ENCODE results near the gene FCRLA. TPM values are rescaled to one million over a fixed set of nuclear protein-coding genes. Genes with fewer than 3 reads are reported as not detected.

The FCRLA gene
- total RNA-seq, 1 experiment from 2014 or later, result 0.25 TPM

DNA sequence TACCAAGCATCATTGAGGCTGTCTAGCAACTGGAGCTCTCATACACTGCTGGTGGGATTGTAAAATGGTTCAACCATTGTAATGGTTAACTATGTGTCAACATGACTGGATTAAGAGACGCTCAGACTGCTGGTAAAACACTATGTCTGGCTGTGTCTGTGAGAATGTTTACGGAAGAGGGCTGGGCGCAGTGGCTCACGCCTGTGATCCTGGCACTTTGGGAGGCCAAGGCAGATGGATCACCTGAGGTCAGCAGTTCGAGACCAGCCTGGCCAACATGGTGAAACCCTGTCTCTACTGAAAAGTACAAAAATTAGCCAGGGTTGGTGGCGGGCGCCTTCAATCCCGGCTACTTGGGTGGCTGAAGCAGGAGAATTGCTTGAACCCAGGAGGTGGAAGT, 4.8 kb upstream of the FCRLA start:
- H3K9me2 ChIP-seq (ENCODE audit: insufficient read depth), result no peaks in the 10 kb centered on the region
- intact Hi-C loops (cut with micrococcal nuclease), result no loop called here
- H3K4me3 ChIP-seq (replicated peaks in 1 of 2; ENCODE audit: low read depth in 1 of 2, low read length in 2 of 2), result no peak overlapping the region
- no peak overlapping the region for H3K4me2 ChIP-seq (ENCODE audit: low read length)
- ChIA-PET POLR2A (interaction anchor here (0.6 kb wide), 1 partner anchor 24 kb away, joined by 3 read pairs; no protein-coding TSS in a partner anchor), RAD21 (ENCODE audit: low non-redundant PET in 1 of 2, low total read pairs in 2 of 2, uncharacterized antibody in 2 of 2, unreplicated experiment in 2 of 2) (no interaction called here), CTCF (interaction anchor here (0.8 kb wide), 1 partner anchor 39 kb away, joined by 3 read pairs; no protein-coding TSS in a partner anchor)
- no peaks in the 10 kb centered on the region for H3K27me3 ChIP-seq (ENCODE audit: insufficient read depth, low read length)
- ATAC-seq (no peak), DNase-seq (ENCODE audit: low read depth, low spot score) (no peak)
- no peak overlapping the region for H3K27ac ChIP-seq (ENCODE audit: low read depth, low read length)
- H2AFZ ChIP-seq (ENCODE audit: low read depth, low read length, poor library complexity, severe bottlenecking), result no peak overlapping the region
- H3K79me2 ChIP-seq (ENCODE audit: insufficient read depth, low read length), result no peaks in the 10 kb centered on the region
- H4K20me1 ChIP-seq (ENCODE audit: insufficient read depth), result no peaks in the 10 kb centered on the region
- no peaks in the 10 kb centered on the region for H3K36me3 ChIP-seq (ENCODE audit: control insufficient read depth in 1 of 2, insufficient read depth in 2 of 2, low read length in 2 of 2)
- BruUV-seq (replicated peaks), result no TSS peak
- H3K9me3 ChIP-seq (ENCODE audit: control insufficient read depth in 1 of 2, insufficient read depth in 1 of 2, low read depth in 1 of 2, low read length in 2 of 2), result no peaks in the 10 kb centered on the region
- H3K9ac ChIP-seq (ENCODE audit: low read length), result no peak overlapping the region
- peaks cover 0 to 11% of the 10 kb centered on the region in 2 experiments; a peak in 2 of 4 replicates for H3K4me1 ChIP-seq (ENCODE audit: control insufficient read depth in 1 of 2, insufficient read depth in 2 of 2, low read length in 2 of 2)
- TF ChIP-seq JUND (IDR thresholded peaks at IDR 0.05), result no peak
- no peak for TF ChIP-seq ZFX (IDR thresholded peaks at IDR 0.05)
- TF ChIP-seq POLR2A (IDR thresholded peaks at IDR 0.05; ENCODE audit: borderline replicate concordance, extremely low read depth, insufficient read depth, insufficient read length), result no peak
- TF ChIP-seq, protein P1, sequence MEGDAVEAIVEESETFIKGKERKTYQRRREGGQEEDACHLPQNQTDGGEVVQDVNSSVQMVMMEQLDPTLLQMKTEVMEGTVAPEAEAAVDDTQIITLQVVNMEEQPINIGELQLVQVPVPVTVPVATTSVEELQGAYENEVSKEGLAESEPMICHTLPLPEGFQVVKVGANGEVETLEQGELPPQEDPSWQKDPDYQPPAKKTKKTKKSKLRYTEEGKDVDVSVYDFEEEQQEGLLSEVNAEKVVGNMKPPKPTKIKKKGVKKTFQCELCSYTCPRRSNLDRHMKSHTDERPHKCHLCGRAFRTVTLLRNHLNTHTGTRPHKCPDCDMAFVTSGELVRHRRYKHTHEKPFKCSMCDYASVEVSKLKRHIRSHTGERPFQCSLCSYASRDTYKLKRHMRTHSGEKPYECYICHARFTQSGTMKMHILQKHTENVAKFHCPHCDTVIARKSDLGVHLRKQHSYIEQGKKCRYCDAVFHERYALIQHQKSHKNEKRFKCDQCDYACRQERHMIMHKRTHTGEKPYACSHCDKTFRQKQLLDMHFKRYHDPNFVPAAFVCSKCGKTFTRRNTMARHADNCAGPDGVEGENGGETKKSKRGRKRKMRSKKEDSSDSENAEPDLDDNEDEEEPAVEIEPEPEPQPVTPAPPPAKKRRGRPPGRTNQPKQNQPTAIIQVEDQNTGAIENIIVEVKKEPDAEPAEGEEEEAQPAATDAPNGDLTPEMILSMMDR (IDR thresholded peaks at IDR 0.05 in 2 of 3, conservative IDR thresholded peaks at IDR 0.05 in 1 of 3; ENCODE audit: borderline replicate concordance in 1 of 3, insufficient read depth in 1 of 3, low read depth in 2 of 3, low read length in 2 of 3), result no peak
- no peak for TF ChIP-seq RAD21 (IDR thresholded peaks at IDR 0.05; ENCODE audit: low read depth)
- no peak for TF ChIP-seq EGR1 (IDR thresholded peaks at IDR 0.05; ENCODE audit: low read depth)
- TF ChIP-seq TCF7L2 (IDR thresholded peaks at IDR 0.05; ENCODE audit: borderline replicate concordance, extremely low read depth, insufficient read depth, insufficient read length), result no peak
- TF ChIP-seq, protein P2, sequence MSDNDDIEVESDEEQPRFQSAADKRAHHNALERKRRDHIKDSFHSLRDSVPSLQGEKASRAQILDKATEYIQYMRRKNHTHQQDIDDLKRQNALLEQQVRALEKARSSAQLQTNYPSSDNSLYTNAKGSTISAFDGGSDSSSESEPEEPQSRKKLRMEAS (IDR thresholded peaks at IDR 0.05), result no peak
- TF ChIP-seq, protein P3, sequence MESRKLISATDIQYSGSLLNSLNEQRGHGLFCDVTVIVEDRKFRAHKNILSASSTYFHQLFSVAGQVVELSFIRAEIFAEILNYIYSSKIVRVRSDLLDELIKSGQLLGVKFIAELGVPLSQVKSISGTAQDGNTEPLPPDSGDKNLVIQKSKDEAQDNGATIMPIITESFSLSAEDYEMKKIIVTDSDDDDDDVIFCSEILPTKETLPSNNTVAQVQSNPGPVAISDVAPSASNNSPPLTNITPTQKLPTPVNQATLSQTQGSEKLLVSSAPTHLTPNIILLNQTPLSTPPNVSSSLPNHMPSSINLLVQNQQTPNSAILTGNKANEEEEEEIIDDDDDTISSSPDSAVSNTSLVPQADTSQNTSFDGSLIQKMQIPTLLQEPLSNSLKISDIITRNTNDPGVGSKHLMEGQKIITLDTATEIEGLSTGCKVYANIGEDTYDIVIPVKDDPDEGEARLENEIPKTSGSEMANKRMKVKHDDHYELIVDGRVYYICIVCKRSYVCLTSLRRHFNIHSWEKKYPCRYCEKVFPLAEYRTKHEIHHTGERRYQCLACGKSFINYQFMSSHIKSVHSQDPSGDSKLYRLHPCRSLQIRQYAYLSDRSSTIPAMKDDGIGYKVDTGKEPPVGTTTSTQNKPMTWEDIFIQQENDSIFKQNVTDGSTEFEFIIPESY (IDR thresholded peaks at IDR 0.05; ENCODE audit: extremely low read depth, insufficient replicate concordance, low read length), result no peak
- no peak for TF ChIP-seq ZNF274 (IDR thresholded peaks at IDR 0.05; ENCODE audit: low read depth, low read length)
- no peak for TF ChIP-seq FOSL1 (IDR thresholded peaks at IDR 0.05; ENCODE audit: low read depth)
- TF ChIP-seq, protein P4, sequence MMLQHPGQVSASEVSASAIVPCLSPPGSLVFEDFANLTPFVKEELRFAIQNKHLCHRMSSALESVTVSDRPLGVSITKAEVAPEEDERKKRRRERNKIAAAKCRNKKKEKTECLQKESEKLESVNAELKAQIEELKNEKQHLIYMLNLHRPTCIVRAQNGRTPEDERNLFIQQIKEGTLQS (IDR thresholded peaks at IDR 0.05), result no peak
- no peak for TF ChIP-seq SRF (IDR thresholded peaks at IDR 0.05; ENCODE audit: low read depth)
